K562 (cell line): ENCODE results near the gene ZNF689. TPM values are rescaled to one million over a fixed set of nuclear protein-coding genes. Genes with fewer than 3 reads are reported as not detected.

Experiments
- ATAC-seq: fragments of 200-7000 bp; cut with Tn5 transposase; 3 replicates; pipeline ENCODE4 v1.9.1; 2020; ENCODE audit warnings: moderate library complexity
- BruUV-seq: library from RNA; stranded (reverse); fragments of 400-500 nt; replicated peaks from 2 replicates; lab custom pipeline; 2021; lab: Mats Ljungman, UMichigan
- CTCF ChIA-PET: fragments of 300-600 bp; formaldehyde crosslinking; extraction: SDS; loops from one replicate; lab custom pipeline; 2021; ENCODE audit warnings: low intra/inter-chr PET ratio; lab: Yijun Ruan, JAX
- POLR2A ChIA-PET: fragments of 300-600, 350-650 bp; sonication (Branson Sonifier 250); formaldehyde crosslinking; extraction: SDS; loops from one replicate; lab custom pipeline; 2021; ENCODE audit warnings: antibody characterized with exemption, inconsistent platforms; lab: Yijun Ruan, JAX
- DNase-seq, 4 experiments: peaks; one replicate each; pipeline versions ENCODE4 v3.0.0 to v3.0.0-alpha.2; 2011 to 2018; ENCODE audit warnings: low spot score in 3 of 4, mixed read lengths in 3 of 4; ENCODE audit errors: extremely low read depth in 1 of 4
- FAIRE-seq: peaks from 2 replicates; lab custom pipeline; 2011; peaks lifted over from hg19 to GRCh38; lab: Jason Lieb, UNC
- H2AFZ ChIP-seq: 2 replicates; pipeline ENCODE4 v1.6.0; 2011; ENCODE audit warnings: low read depth, low read length, control low read depth, inconsistent platforms
- H3K27ac ChIP-seq: fragments of 200-600 bp; 3 replicates; pipeline ENCODE4 v1.8.0; 2011; ENCODE audit warnings: low read depth, mild to moderate bottlenecking, control low read depth, inconsistent platforms, low read length, moderate library complexity, mixed read lengths; ENCODE audit errors: extremely low read depth
- H3K27me3 ChIP-seq, 2 experiments: fragments of 300-600 bp in 1 of 2; 2 replicates in 1 of 2; 3 replicates in 1 of 2; pipeline versions ENCODE4 v1.6.0 to v1.8.0; 2011; ENCODE audit warnings: inconsistent platforms in 2 of 2, low read length in 2 of 2, mild to moderate bottlenecking in 1 of 2, mixed read lengths in 1 of 2, moderate library complexity in 1 of 2; ENCODE audit not compliant: control insufficient read depth in 2 of 2, insufficient read depth in 2 of 2
- H3K36me3 ChIP-seq: fragments of 300-600 bp; 3 replicates; pipeline ENCODE4 v1.8.0; 2011; ENCODE audit warnings: mild to moderate bottlenecking, low read length, inconsistent platforms; ENCODE audit not compliant: control insufficient read depth, insufficient read depth
- H3K4me1 ChIP-seq, 2 experiments: fragments of 200-600 bp in 1 of 2; replicated peaks in 1 of 2; 2 replicates in 1 of 2; 3 replicates in 1 of 2; pipeline versions ENCODE4 v1.5.1 to v1.8.0; 2011; ENCODE audit warnings: inconsistent platforms in 2 of 2, low read length in 2 of 2, mild to moderate bottlenecking in 1 of 2, mixed read lengths in 1 of 2, moderate library complexity in 1 of 2; ENCODE audit not compliant: control insufficient read depth in 2 of 2, insufficient read depth in 2 of 2
- H3K4me2 ChIP-seq: 2 replicates; pipeline ENCODE4 v1.6.1; 2011; ENCODE audit warnings: low read length, control low read depth, inconsistent platforms, mixed read lengths; ENCODE audit not compliant: insufficient read depth
- H3K4me3 ChIP-seq: fragments of 200-600 bp; sonication (generic), shearing (Covaris generic); 2 replicates; pipeline ENCODE4 v1.5.1; 2016; ENCODE audit warnings: control low read depth, inconsistent platforms
- H3K79me2 ChIP-seq: fragments of 200-600 bp; 3 replicates; pipeline ENCODE4 v1.8.0; 2011; ENCODE audit warnings: low read length, inconsistent platforms; ENCODE audit not compliant: control insufficient read depth, insufficient read depth
- H3K9ac ChIP-seq, 2 experiments: 2 replicates each; pipeline versions ENCODE4 v1.6.0 to v1.6.1; 2011; ENCODE audit warnings: low read depth in 2 of 2, low read length in 2 of 2, control low read depth in 1 of 2, inconsistent platforms in 1 of 2, mild to moderate bottlenecking in 1 of 2, mixed read lengths in 1 of 2; ENCODE audit not compliant: insufficient read depth in 1 of 2
- H3K9me1 ChIP-seq: one replicate; pipeline ENCODE4 v1.6.0; 2011; ENCODE audit warnings: inconsistent platforms, mild to moderate bottlenecking, low read length, moderate library complexity; ENCODE audit not compliant: control insufficient read depth, insufficient read depth
- H3K9me3 ChIP-seq: replicated peaks from 2 replicates; pipeline ENCODE4 v1.5.1; 2011; ENCODE audit warnings: low read depth, low read length, inconsistent platforms; ENCODE audit not compliant: control insufficient read depth, insufficient read depth
- H4K20me1 ChIP-seq: replicated peaks from 2 replicates; pipeline ENCODE4 v1.6.1; 2011; ENCODE audit warnings: low read length, inconsistent platforms, mixed read lengths; ENCODE audit not compliant: control insufficient read depth, insufficient read depth
- CHD2 ChIP-seq: IDR thresholded peaks from 2 replicates; pipeline ENCODE4 v1.6.1; 2011; ENCODE audit warnings: low read depth, low read length
- DPF2 ChIP-seq: fragments of 450-650 bp; IDR thresholded peaks from 2 replicates; pipeline ENCODE4 v1.6.1; 2016
- GTF2F1 ChIP-seq: IDR thresholded peaks from 2 replicates; pipeline ENCODE4 v1.6.1; 2011; ENCODE audit warnings: low read depth, low read length, improper control_type of control experiment
- HNRNPLL ChIP-seq: fragments of 200-400 bp; formaldehyde crosslinking; IDR thresholded peaks from 2 replicates; pipeline ENCODE4 v1.6.1; 2017; ENCODE audit warnings: low read length, low read depth, mild to moderate bottlenecking; ENCODE audit not compliant: poor library complexity, severe bottlenecking
- KAT2B ChIP-seq: IDR thresholded peaks from one replicate; pipeline ENCODE4 v1.6.1; 2012; ENCODE audit warnings: low read depth, mild to moderate bottlenecking, control low read depth, inconsistent platforms, low read length, moderate library complexity
- MCM7 ChIP-seq, 2 experiments: fragments of 450-650 bp; IDR thresholded peaks; 2 replicates each; pipeline ENCODE4 v1.6.1; 2016 to 2018
- PHF21A ChIP-seq: fragments of 450-650 bp; IDR thresholded peaks from 2 replicates; pipeline ENCODE4 v1.6.1; 2017; ENCODE audit warnings: low read depth, borderline replicate concordance
- RBM39 ChIP-seq: fragments of 200-400 bp; formaldehyde crosslinking; optimal IDR thresholded peaks from 2 replicates; pipeline ENCODE3; 2018; ENCODE audit warnings: low read depth, low read length
- SMAD3 ChIP-seq: fragments of 450-650 bp; formaldehyde crosslinking; conservative IDR thresholded peaks from 2 replicates; pipeline ENCODE4 v1.4.0; 2020; ENCODE audit warnings: mild to moderate bottlenecking
- ZSCAN32 ChIP-seq: fragments of 450-650 bp; formaldehyde crosslinking; IDR thresholded peaks from 2 replicates; pipeline ENCODE4 v1.4.0; 2020; ENCODE audit warnings: mild to moderate bottlenecking, moderate library complexity
- WGBS: fragments of 100-300 bp; shearing (Covaris generic); methylation state at CpG from one replicate; pipeline ENCODE4 v1.1.6; 2016; ENCODE audit warnings: low coverage, mixed read lengths; ENCODE audit not compliant: insufficient coverage; ENCODE audit errors: missing lambda C conversion rate; 5-methylcytosine and 5-hydroxymethylcytosine counted together
- in situ Hi-C: fragments of 300-500 bp; cut with MboI; formaldehyde crosslinking; loops from 4 replicates; pipeline ENCODE4 v1.15.0; 2018; ENCODE audit warnings: inconsistent platforms, mixed read lengths
- intact Hi-C: fragments of 100-400 bp; cut with micrococcal nuclease; formaldehyde crosslinking; loops from 2 replicates; pipeline ENCODE4 v1.14.2; 2022
- polyA plus RNA-seq, 8 experiments: library from polyadenylated mRNA; depleted of rRNA in 4 of 8; stranded (reverse) in 5 of 8; unstranded in 3 of 8; fragments of >200 nt; fragmentation: Nextera tagmentation in 2 of 8; fragmentation: Illumina TruSeq in 1 of 8; extraction: Ambion mirVana in 2 of 8; extraction: Trizol in 1 of 8; gene quantifications; 2 replicates each; pipeline versions ENCODE4 v1.2.1 to v1.2.3, GENCODE V29; 2011 to 2014; ENCODE audit warnings: inconsistent platforms in 1 of 8, missing spikeins in 1 of 8
- total RNA-seq, 7 experiments: library from RNA; depleted of rRNA in 6 of 7; stranded (reverse); fragments of >200 nt in 6 of 7; fragmentation: Illumina TruSeq in 2 of 7; extraction: Trizol in 2 of 7; gene quantifications; 2 replicates each; pipeline versions ENCODE4 v1.2.1 to v1.2.3, GENCODE V29; 2011 to 2021; ENCODE audit warnings: low replicate concordance in 1 of 7
- TF ChIP-seq, protein P1 (sequence below): fragments of 450-650 bp; IDR thresholded peaks from 2 replicates; pipeline ENCODE4 v1.6.1; 2016; ENCODE audit warnings: borderline replicate concordance
- TF ChIP-seq, protein P2 (sequence below): sonication (generic); formaldehyde crosslinking; IDR thresholded peaks from 2 replicates; pipeline ENCODE4 v1.8.1; 2023; ENCODE audit warnings: mild to moderate bottlenecking, missing genetic modification reagents
- TF ChIP-seq, protein P3 (sequence below): sonication (generic); formaldehyde crosslinking; IDR thresholded peaks from 2 replicates; pipeline ENCODE4 v1.8.1; 2023; ENCODE audit warnings: mild to moderate bottlenecking, missing genetic modification reagents, moderate library complexity

The ZNF689 gene
- total and polyA plus RNA-seq, 9 of the 15 experiments (the other 6 are each of a cell fraction or from before 2014, with no cell fraction given) = 5.4 to 15.4 (median 10.8) TPM

DNA sequence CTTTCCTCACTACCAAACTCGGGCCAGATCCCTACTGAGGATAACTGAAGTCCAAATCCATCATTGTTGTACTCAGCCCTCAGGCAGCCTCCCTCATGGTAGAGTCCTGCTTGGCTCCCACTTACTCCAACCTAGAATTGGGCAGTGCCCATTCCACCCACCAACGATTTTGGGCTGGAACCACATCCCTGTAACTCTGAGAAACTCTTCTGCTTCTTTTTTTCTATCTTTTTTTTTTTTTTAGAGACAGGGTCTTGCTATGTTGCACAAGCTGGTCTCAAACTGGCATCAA is 41.8 kb upstream of the ZNF689 start:
- TF ChIP-seq HNRNPLL = no peak
- TF ChIP-seq, protein P1, sequence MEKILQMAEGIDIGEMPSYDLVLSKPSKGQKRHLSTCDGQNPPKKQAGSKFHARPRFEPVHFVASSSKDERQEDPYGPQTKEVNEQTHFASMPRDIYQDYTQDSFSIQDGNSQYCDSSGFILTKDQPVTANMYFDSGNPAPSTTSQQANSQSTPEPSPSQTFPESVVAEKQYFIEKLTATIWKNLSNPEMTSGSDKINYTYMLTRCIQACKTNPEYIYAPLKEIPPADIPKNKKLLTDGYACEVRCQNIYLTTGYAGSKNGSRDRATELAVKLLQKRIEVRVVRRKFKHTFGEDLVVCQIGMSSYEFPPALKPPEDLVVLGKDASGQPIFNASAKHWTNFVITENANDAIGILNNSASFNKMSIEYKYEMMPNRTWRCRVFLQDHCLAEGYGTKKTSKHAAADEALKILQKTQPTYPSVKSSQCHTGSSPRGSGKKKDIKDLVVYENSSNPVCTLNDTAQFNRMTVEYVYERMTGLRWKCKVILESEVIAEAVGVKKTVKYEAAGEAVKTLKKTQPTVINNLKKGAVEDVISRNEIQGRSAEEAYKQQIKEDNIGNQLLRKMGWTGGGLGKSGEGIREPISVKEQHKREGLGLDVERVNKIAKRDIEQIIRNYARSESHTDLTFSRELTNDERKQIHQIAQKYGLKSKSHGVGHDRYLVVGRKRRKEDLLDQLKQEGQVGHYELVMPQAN = no peak
- no peak for TF ChIP-seq CHD2
- TF ChIP-seq, protein P2, sequence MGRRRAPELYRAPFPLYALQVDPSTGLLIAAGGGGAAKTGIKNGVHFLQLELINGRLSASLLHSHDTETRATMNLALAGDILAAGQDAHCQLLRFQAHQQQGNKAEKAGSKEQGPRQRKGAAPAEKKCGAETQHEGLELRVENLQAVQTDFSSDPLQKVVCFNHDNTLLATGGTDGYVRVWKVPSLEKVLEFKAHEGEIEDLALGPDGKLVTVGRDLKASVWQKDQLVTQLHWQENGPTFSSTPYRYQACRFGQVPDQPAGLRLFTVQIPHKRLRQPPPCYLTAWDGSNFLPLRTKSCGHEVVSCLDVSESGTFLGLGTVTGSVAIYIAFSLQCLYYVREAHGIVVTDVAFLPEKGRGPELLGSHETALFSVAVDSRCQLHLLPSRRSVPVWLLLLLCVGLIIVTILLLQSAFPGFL = no peak
- TF ChIP-seq MCM7 (IDR thresholded peaks at IDR 0.05) = no peak
- no peak for TF ChIP-seq RBM39
- TF ChIP-seq DPF2 = no peak
- TF ChIP-seq, protein P3, sequence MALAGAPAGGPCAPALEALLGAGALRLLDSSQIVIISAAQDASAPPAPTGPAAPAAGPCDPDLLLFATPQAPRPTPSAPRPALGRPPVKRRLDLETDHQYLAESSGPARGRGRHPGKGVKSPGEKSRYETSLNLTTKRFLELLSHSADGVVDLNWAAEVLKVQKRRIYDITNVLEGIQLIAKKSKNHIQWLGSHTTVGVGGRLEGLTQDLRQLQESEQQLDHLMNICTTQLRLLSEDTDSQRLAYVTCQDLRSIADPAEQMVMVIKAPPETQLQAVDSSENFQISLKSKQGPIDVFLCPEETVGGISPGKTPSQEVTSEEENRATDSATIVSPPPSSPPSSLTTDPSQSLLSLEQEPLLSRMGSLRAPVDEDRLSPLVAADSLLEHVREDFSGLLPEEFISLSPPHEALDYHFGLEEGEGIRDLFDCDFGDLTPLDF = no peak
- no peak for TF ChIP-seq KAT2B
- TF ChIP-seq PHF21A = no peak
- TF ChIP-seq SMAD3 (CRISPR knock-in tag) = no peak
- no peak for TF ChIP-seq GTF2F1
- TF ChIP-seq ZSCAN32 (CRISPR knock-in tag) = no peak
- peak overlapping the region; percentile 98 for H3K27ac ChIP-seq
- H3K27me3 ChIP-seq = no peaks in the 10 kb centered on the region
- no peaks in the 10 kb centered on the region; the same call in 1 of the 2 replicates for H3K9me3 ChIP-seq
- H3K4me3 ChIP-seq = peak overlapping the region; percentile 98
- H3K36me3 ChIP-seq = peaks cover 47% of the 10 kb centered on the region
- peaks cover 14 to 41% of the 10 kb centered on the region in 2 experiments; a peak in 4 of 5 replicates for H3K4me1 ChIP-seq
- intact Hi-C loops (loop anchor here (10.0 kb wide), 3 partner anchors 163 to 587 kb away; partner anchors contain the start of genes ALDOA, TBX6 and YPEL3), in situ Hi-C loops (no loop called here)
- BruUV-seq = no TSS peak
- H3K79me2 ChIP-seq = peaks cover 18% of the 10 kb centered on the region
- peak overlapping the region; percentile 81 for H3K4me2 ChIP-seq
- CTCF ChIA-PET = no interaction called here
- H3K9ac ChIP-seq = peak overlapping the region; percentile 98 to 100
- no peak for DNase-seq
- FAIRE-seq = peak; percentile 23
- no peaks in the 10 kb centered on the region for H3K9me1 ChIP-seq
- peak overlapping the region; percentile 77 for H2AFZ ChIP-seq
- H4K20me1 ChIP-seq = no peaks in the 10 kb centered on the region
- POLR2A ChIA-PET = interaction anchor here (0.6 kb wide), 1 partner anchor 244 kb away, joined by 3 read pairs; no protein-coding TSS in a partner anchor
- WGBS = 8% methylated on average over 2 of the region's 2 CpGs
- ATAC-seq = no peak
